ENCODE data around the gene CUEDC2.

DNA sequence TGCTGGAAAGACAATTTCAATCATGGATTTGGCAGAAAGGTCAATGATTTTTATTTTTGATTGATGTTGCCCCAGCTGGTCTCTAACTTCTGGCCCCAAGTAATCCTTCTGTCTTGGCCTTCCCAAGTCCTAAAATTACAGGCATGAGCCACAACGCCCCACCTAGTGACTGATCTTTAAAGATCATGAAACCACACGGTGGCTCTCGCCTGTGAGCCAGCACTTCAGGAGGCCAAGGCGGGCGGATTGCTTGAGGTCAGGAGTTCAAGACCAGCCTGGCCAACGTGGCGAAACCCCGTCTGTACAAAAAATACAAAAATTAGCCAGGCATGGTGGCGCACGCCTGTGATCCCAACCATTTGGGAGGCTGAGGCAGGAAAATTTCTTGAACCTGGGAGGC lies 31.6 kb upstream of the CUEDC2 start:
- TF ChIP-seq, protein P1, sequence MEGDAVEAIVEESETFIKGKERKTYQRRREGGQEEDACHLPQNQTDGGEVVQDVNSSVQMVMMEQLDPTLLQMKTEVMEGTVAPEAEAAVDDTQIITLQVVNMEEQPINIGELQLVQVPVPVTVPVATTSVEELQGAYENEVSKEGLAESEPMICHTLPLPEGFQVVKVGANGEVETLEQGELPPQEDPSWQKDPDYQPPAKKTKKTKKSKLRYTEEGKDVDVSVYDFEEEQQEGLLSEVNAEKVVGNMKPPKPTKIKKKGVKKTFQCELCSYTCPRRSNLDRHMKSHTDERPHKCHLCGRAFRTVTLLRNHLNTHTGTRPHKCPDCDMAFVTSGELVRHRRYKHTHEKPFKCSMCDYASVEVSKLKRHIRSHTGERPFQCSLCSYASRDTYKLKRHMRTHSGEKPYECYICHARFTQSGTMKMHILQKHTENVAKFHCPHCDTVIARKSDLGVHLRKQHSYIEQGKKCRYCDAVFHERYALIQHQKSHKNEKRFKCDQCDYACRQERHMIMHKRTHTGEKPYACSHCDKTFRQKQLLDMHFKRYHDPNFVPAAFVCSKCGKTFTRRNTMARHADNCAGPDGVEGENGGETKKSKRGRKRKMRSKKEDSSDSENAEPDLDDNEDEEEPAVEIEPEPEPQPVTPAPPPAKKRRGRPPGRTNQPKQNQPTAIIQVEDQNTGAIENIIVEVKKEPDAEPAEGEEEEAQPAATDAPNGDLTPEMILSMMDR (conservative IDR thresholded peaks at IDR 0.05 in 1 of 2, IDR thresholded peaks at IDR 0.05 in 1 of 2; ENCODE audit: low read depth in 1 of 2, low read length in 2 of 2), result no peak
- no peak for TF ChIP-seq EZH2 (IDR thresholded peaks at IDR 0.05; ENCODE audit: low read length, missing control alignments)

Measured in fibroblast of lung (primary cell).